ENCODE data around the gene HOXA9.

HOXA9 gene

DNA sequence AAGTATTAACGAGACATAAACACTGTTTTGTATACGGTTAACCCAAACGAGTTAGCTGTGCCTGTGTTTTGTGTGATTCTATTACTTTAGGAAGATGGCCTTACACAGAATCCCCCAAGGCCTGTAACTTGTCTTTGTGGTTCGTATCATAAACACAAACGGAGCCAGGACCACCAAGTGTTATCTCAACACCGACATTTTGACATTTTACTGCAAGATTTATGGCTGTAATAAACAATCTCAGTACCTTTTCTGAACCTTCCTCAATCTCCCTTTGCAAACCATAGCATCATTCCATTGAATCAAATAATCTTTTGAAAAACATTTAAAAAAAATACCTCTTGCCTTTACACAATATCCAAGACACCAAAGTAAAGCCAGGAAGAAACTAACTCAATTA lies 32.4 kb downstream of the HOXA9 start:
- TF ChIP-seq PPARA (CRISPR knock-in tag; IDR thresholded peaks at IDR 0.05; ENCODE audit: borderline replicate concordance) (no peak), TOX (CRISPR knock-in tag; IDR thresholded peaks at IDR 0.05; ENCODE audit: borderline replicate concordance) (no peak), ESRRG (CRISPR knock-in tag; IDR thresholded peaks at IDR 0.05) (no peak), SNAI2 (CRISPR knock-in tag; IDR thresholded peaks at IDR 0.05) (no peak), ISL1 (CRISPR knock-in tag; IDR thresholded peaks at IDR 0.05) (no peak), ZFP3 (CRISPR knock-in tag; IDR thresholded peaks at IDR 0.05) (no peak), BACH2 (CRISPR knock-in tag; IDR thresholded peaks at IDR 0.05; ENCODE audit: borderline replicate concordance) (no peak), ZNF565 (CRISPR knock-in tag; conservative IDR thresholded peaks at IDR 0.05; ENCODE audit: low read depth) (no peak), TCF4 (CRISPR knock-in tag; IDR thresholded peaks at IDR 0.05; ENCODE audit: borderline replicate concordance) (no peak), ZNF8 (CRISPR knock-in tag; IDR thresholded peaks at IDR 0.05) (no peak), OSR1 (CRISPR knock-in tag; IDR thresholded peaks at IDR 0.05) (no peak), GLIS3 (CRISPR knock-in tag; IDR thresholded peaks at IDR 0.05) (no peak), ARNTL (CRISPR knock-in tag; IDR thresholded peaks at IDR 0.05; ENCODE audit: borderline replicate concordance, low read depth) (no peak)
- TF ChIP-seq, protein P1, sequence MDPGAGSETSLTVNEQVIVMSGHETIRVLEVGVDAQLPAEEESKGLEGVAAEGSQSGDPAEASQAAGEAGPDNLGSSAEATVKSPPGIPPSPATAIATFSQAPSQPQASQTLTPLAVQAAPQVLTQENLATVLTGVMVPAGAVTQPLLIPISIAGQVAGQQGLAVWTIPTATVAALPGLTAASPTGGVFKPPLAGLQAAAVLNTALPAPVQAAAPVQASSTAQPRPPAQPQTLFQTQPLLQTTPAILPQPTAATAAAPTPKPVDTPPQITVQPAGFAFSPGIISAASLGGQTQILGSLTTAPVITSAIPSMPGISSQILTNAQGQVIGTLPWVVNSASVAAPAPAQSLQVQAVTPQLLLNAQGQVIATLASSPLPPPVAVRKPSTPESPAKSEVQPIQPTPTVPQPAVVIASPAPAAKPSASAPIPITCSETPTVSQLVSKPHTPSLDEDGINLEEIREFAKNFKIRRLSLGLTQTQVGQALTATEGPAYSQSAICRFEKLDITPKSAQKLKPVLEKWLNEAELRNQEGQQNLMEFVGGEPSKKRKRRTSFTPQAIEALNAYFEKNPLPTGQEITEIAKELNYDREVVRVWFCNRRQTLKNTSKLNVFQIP (CRISPR knock-in tag; IDR thresholded peaks at IDR 0.05; ENCODE audit: borderline replicate concordance, low read depth) = no peak
- TF ChIP-seq, protein P2, sequence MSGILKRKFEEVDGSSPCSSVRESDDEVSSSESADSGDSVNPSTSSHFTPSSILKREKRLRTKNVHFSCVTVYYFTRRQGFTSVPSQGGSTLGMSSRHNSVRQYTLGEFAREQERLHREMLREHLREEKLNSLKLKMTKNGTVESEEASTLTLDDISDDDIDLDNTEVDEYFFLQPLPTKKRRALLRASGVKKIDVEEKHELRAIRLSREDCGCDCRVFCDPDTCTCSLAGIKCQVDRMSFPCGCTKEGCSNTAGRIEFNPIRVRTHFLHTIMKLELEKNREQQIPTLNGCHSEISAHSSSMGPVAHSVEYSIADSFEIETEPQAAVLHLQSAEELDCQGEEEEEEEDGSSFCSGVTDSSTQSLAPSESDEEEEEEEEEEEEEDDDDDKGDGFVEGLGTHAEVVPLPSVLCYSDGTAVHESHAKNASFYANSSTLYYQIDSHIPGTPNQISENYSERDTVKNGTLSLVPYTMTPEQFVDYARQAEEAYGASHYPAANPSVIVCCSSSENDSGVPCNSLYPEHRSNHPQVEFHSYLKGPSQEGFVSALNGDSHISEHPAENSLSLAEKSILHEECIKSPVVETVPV (CRISPR knock-in tag; IDR thresholded peaks at IDR 0.05) = no peak
- TF ChIP-seq, protein P3, sequence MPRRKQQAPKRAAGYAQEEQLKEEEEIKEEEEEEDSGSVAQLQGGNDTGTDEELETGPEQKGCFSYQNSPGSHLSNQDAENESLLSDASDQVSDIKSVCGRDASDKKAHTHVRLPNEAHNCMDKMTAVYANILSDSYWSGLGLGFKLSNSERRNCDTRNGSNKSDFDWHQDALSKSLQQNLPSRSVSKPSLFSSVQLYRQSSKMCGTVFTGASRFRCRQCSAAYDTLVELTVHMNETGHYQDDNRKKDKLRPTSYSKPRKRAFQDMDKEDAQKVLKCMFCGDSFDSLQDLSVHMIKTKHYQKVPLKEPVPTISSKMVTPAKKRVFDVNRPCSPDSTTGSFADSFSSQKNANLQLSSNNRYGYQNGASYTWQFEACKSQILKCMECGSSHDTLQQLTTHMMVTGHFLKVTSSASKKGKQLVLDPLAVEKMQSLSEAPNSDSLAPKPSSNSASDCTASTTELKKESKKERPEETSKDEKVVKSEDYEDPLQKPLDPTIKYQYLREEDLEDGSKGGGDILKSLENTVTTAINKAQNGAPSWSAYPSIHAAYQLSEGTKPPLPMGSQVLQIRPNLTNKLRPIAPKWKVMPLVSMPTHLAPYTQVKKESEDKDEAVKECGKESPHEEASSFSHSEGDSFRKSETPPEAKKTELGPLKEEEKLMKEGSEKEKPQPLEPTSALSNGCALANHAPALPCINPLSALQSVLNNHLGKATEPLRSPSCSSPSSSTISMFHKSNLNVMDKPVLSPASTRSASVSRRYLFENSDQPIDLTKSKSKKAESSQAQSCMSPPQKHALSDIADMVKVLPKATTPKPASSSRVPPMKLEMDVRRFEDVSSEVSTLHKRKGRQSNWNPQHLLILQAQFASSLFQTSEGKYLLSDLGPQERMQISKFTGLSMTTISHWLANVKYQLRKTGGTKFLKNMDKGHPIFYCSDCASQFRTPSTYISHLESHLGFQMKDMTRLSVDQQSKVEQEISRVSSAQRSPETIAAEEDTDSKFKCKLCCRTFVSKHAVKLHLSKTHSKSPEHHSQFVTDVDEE (CRISPR knock-in tag; IDR thresholded peaks at IDR 0.05) = no peak
- no peak for ATAC-seq

DNA sequence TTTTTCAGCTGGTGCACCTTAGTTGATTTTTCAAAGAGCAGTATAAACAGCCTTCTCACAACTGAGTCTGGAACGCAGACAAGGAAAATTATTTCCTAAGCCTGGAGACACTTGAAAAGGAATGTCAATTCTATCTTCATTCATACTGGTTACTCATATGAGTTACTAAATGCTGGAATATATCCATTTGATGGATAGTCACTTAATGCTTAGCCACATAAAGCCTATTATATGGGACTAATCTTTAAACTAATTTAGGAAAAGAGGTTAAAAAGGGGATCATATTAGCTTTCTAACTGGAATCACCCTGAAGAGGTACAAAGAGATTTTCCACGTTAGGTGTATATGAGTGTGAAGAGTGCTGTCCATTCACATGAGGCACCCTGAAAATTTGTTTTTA lies 33.1 kb downstream of the HOXA9 start:
- ATAC-seq = no peak
- TF ChIP-seq, protein P4, sequence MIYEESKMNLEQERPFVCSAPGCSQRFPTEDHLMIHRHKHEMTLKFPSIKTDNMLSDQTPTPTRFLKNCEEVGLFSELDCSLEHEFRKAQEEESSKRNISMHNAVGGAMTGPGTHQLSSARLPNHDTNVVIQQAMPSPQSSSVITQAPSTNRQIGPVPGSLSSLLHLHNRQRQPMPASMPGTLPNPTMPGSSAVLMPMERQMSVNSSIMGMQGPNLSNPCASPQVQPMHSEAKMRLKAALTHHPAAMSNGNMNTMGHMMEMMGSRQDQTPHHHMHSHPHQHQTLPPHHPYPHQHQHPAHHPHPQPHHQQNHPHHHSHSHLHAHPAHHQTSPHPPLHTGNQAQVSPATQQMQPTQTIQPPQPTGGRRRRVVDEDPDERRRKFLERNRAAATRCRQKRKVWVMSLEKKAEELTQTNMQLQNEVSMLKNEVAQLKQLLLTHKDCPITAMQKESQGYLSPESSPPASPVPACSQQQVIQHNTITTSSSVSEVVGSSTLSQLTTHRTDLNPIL (CRISPR knock-in tag; IDR thresholded peaks at IDR 0.05; ENCODE audit: low read depth) = no peak
- TF ChIP-seq OSR1 (CRISPR knock-in tag; IDR thresholded peaks at IDR 0.05) (no peak), BACH2 (CRISPR knock-in tag; IDR thresholded peaks at IDR 0.05; ENCODE audit: borderline replicate concordance) (no peak), TOX (CRISPR knock-in tag; IDR thresholded peaks at IDR 0.05; ENCODE audit: borderline replicate concordance) (no peak)

DNA sequence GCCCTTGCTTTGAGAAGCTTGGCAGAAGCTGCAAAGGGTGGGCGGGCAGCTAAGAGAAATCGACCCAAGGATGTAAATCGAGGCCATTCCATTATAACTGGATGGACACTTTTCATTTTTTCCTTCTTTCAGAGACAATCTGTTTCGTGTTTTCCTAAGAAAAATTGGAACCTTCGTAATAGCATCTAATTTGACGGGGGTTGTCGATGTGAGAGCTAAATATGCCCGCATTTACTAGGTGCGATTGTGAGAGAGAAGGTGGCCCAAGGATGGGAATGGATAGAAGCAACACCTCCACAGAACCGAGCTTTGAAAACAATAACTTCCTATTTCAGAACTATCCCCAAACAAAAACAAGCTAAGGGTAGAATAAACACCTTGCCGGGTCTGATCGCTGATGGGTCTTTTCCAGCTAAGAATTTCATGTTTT lies 33.9 kb downstream of the HOXA9 start:
- ATAC-seq = no peak
- TF ChIP-seq, protein P2 (CRISPR knock-in tag; IDR thresholded peaks at IDR 0.05) = no peak
- TF ChIP-seq, protein P4 (CRISPR knock-in tag; IDR thresholded peaks at IDR 0.05; ENCODE audit: low read depth) = no peak
- TF ChIP-seq ZFP30 (CRISPR knock-in tag; IDR thresholded peaks at IDR 0.05) (no peak), OSR1 (CRISPR knock-in tag; IDR thresholded peaks at IDR 0.05) (no peak), RARB (CRISPR knock-in tag; IDR thresholded peaks at IDR 0.05) (no peak), ZNF8 (CRISPR knock-in tag; IDR thresholded peaks at IDR 0.05) (no peak), CSDC2 (CRISPR knock-in tag; IDR thresholded peaks at IDR 0.05) (no peak), ZFP3 (CRISPR knock-in tag; IDR thresholded peaks at IDR 0.05) (no peak), GLIS3 (CRISPR knock-in tag; IDR thresholded peaks at IDR 0.05) (no peak), ZNF565 (CRISPR knock-in tag; conservative IDR thresholded peaks at IDR 0.05; ENCODE audit: low read depth) (no peak), ARNTL (CRISPR knock-in tag; IDR thresholded peaks at IDR 0.05; ENCODE audit: borderline replicate concordance, low read depth) (no peak), SNAI2 (CRISPR knock-in tag; IDR thresholded peaks at IDR 0.05) (no peak), TOX (CRISPR knock-in tag; IDR thresholded peaks at IDR 0.05; ENCODE audit: borderline replicate concordance) (no peak), ZC3H10 (CRISPR knock-in tag; IDR thresholded peaks at IDR 0.05) (no peak), ESRRG (CRISPR knock-in tag; IDR thresholded peaks at IDR 0.05) (no peak)
- TF ChIP-seq, protein P5, sequence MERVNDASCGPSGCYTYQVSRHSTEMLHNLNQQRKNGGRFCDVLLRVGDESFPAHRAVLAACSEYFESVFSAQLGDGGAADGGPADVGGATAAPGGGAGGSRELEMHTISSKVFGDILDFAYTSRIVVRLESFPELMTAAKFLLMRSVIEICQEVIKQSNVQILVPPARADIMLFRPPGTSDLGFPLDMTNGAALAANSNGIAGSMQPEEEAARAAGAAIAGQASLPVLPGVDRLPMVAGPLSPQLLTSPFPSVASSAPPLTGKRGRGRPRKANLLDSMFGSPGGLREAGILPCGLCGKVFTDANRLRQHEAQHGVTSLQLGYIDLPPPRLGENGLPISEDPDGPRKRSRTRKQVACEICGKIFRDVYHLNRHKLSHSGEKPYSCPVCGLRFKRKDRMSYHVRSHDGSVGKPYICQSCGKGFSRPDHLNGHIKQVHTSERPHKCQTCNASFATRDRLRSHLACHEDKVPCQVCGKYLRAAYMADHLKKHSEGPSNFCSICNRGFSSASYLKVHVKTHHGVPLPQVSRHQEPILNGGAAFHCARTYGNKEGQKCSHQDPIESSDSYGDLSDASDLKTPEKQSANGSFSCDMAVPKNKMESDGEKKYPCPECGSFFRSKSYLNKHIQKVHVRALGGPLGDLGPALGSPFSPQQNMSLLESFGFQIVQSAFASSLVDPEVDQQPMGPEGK (CRISPR knock-in tag; IDR thresholded peaks at IDR 0.05; ENCODE audit: borderline replicate concordance) = no peak
